GM12865 (cell line): ENCODE results near the gene PSENEN.

Source experiments
- DNase-seq: peaks from one replicate; pipeline ENCODE4 v3.0.0; 2010; ENCODE audit warnings: low read depth
- H3K4me3 ChIP-seq: 2 replicates; pipeline ENCODE4 v1.5.1; 2011; ENCODE audit warnings: mild to moderate bottlenecking, low read depth, low read length, control low read depth
- CTCF ChIP-seq: IDR thresholded peaks from 2 replicates; pipeline ENCODE4 v1.5.1; 2011; ENCODE audit warnings: low read length, control low read depth, low read depth, inconsistent platforms; ENCODE audit not compliant: insufficient read depth; ENCODE audit errors: missing control alignments

Gene PSENEN

GRCh38 chr19:35740423-35741202, 4.8 kb upstream of the PSENEN start:
- peak overlapping the region; percentile 58 for H3K4me3 ChIP-seq
- peak; percentile 97 for DNase-seq
- no peak for TF ChIP-seq CTCF

GRCh38 chr19:35741203-35741515, 4.3 kb upstream of the PSENEN start:
- DNase-seq: no peak
- peak overlapping the region; percentile 58 for H3K4me3 ChIP-seq
- no peak for TF ChIP-seq CTCF

- no peak for TF ChIP-seq CTCF
- peak; percentile 89 for DNase-seq
- peak within 1 kb of the TSS; percentile 58 for H3K4me3 ChIP-seq
Measured at GRCh38 chr19:35742121-35742724, 3.2 kb upstream of the PSENEN start, which contains the start of gene IGFLR1. Gene IGFLR1, minus strand, starts transcription at chr19:35742452. Its CDS starts 1,272 bp downstream, at chr19:35741180.

DNA sequence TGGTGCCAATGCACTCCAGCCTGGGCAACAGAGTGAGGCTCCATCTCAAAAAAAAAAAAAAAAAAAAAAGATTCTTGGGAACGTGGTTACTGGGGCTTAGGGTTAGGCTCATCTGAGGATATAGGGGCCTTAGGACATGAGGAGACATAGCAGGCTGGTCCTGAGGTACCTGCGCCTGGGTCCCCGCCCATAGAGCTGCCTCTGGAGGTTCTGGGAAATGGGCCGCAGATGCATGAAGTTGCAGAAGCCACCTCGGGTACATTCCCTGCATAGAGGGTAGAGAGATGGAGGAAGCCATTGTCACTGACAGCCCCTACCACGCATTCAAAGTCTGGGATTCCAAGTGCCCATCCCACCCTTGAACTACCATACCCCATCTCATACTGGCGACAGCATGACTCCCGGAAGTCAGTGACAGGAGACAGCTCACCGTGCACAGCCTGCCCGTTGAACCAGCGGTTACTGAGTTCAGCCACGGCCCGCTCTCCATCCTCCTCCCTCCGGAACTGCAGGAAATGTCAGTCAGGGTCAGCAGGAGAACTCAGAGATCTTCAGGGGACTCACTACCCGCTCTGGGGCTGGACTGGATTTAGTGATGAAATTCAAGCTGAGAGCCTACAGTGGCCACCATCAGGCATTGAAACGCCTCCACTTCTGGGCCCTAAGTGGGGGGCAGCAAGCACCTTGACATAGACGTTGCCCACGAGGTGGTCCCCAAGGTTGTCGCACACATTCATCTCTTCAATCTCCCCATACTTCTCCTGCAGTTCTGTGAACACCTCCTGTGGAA, 1.6 kb upstream of the PSENEN start:
- no peak for DNase-seq
- TF ChIP-seq CTCF: no peak
- peak overlapping the region; percentile 90 for H3K4me3 ChIP-seq

GRCh38 chr19:35744430-35745327, 772 bp upstream of the PSENEN start:
- no peak for TF ChIP-seq CTCF
- peak; percentile 96 for DNase-seq
- H3K4me3 ChIP-seq: peak overlapping the region; percentile 90

GRCh38 chr19:35746087-35746462, 624 bp downstream of the PSENEN start:
- no peak for DNase-seq
- peak overlapping the region; percentile 90 for H3K4me3 ChIP-seq
- no peak for TF ChIP-seq CTCF
